GM23338 (cell line): ENCODE measurements around the gene TM9SF4. TPM values are rescaled to one million over a fixed set of nuclear protein-coding genes. Genes with fewer than 3 reads are reported as not detected.

Experiments used
- ATAC-seq: fragments of 200-7000 bp; cut with Tn5 transposase; 3 replicates; pipeline ENCODE4 v1.9.1; 2020
- DNase-seq: peaks from one replicate; pipeline ENCODE4 v3.0.0-alpha.2; 2015; ENCODE audit warnings: low spot score
- H2AFZ ChIP-seq: fragments of 200-600 bp; sonication (generic); 2 replicates; pipeline ENCODE4 v1.8.0; 2016; ENCODE audit warnings: antibody characterized with exemption, mild to moderate bottlenecking, moderate library complexity
- H3F3A ChIP-seq: fragments of 200-600 bp; sonication (generic); replicated peaks from 2 replicates; pipeline ENCODE4 v1.8.0; 2017; ENCODE audit warnings: antibody characterized with exemption, mixed run types, low read depth
- H3K27ac ChIP-seq: fragments of 200-600 bp; sonication (generic); 2 replicates; pipeline ENCODE4 v1.6.1; 2016; ENCODE audit warnings: low read depth
- H3K27me3 ChIP-seq: fragments of 200-600 bp; sonication (generic); 2 replicates; pipeline ENCODE4 v1.8.0; 2016; ENCODE audit warnings: mild to moderate bottlenecking, mixed run types, moderate library complexity; ENCODE audit not compliant: insufficient read depth
- H3K36me3 ChIP-seq: fragments of 200-600 bp; sonication (generic); 2 replicates; pipeline ENCODE4 v1.8.0; 2016; ENCODE audit warnings: mild to moderate bottlenecking; ENCODE audit not compliant: insufficient read depth
- H3K4me1 ChIP-seq: fragments of 200-600 bp; sonication (generic); 2 replicates; pipeline ENCODE4 v1.8.0; 2016; ENCODE audit warnings: mild to moderate bottlenecking, moderate library complexity; ENCODE audit not compliant: insufficient read depth
- H3K4me2 ChIP-seq: fragments of 200-600 bp; sonication (generic); 2 replicates; pipeline ENCODE4 v1.7.1; 2017; ENCODE audit warnings: mixed run types
- H3K4me3 ChIP-seq: fragments of 200-600 bp; sonication (generic); 2 replicates; pipeline ENCODE4 v1.6.1; 2016; ENCODE audit warnings: mixed run types
- H3K79me2 ChIP-seq: fragments of 200-600 bp; sonication (generic); replicated peaks from 2 replicates; pipeline ENCODE4 v1.8.0; 2017; ENCODE audit warnings: mild to moderate bottlenecking; ENCODE audit not compliant: insufficient read depth
- H3K9me2 ChIP-seq: fragments of 200-600 bp; sonication (generic); 2 replicates; pipeline ENCODE4 v1.8.0; 2017; ENCODE audit not compliant: insufficient read depth
- H4K20me1 ChIP-seq: fragments of 200-600 bp; sonication (generic); replicated peaks from 2 replicates; pipeline ENCODE4 v1.8.0; 2017; ENCODE audit warnings: mild to moderate bottlenecking; ENCODE audit not compliant: insufficient read depth
- H3K27ac Mint-ChIP-seq: 2 replicates; pipeline ENCODE4 v1.8.0; 2020; ENCODE audit warnings: inconsistent platforms, mild to moderate bottlenecking, moderate library complexity, mixed read lengths
- H3K27me3 Mint-ChIP-seq: 3 replicates; pipeline ENCODE4 v1.8.0; 2022; ENCODE audit warnings: low read depth, mild to moderate bottlenecking, moderate library complexity, mixed read lengths, inconsistent platforms; ENCODE audit not compliant: insufficient read depth, poor library complexity
- H3K36me3 Mint-ChIP-seq: 3 replicates; pipeline ENCODE4 v1.8.0; 2021; ENCODE audit warnings: low read depth, mild to moderate bottlenecking, inconsistent platforms, moderate library complexity, mixed read lengths
- H3K4me1 Mint-ChIP-seq: 3 replicates; pipeline ENCODE4 v1.8.0; 2020; ENCODE audit warnings: mild to moderate bottlenecking, inconsistent platforms, mixed read lengths
- H3K4me3 Mint-ChIP-seq: 3 replicates; pipeline ENCODE4 v1.8.0; 2021; ENCODE audit warnings: moderate library complexity, mild to moderate bottlenecking, inconsistent platforms, mixed read lengths
- H3K9me3 Mint-ChIP-seq: 3 replicates; pipeline ENCODE4 v1.8.0; 2020; ENCODE audit warnings: moderate library complexity, mild to moderate bottlenecking, inconsistent platforms, mixed read lengths
- CREB1 ChIP-seq: fragments of 250-450 bp; sonication (Bioruptor Pico); IDR thresholded peaks from 2 replicates; pipeline ENCODE4 v1.5.0; 2020; ENCODE audit warnings: low read depth, mild to moderate bottlenecking, moderate library complexity
- CTCF ChIP-seq, 2 experiments: fragments of 200-600 bp in 1 of 2; sonication (generic) in 1 of 2; conservative IDR thresholded peaks; 2 replicates each; pipeline versions ENCODE4 v1.5.1 to v1.6.1; 2016 to 2017; ENCODE audit warnings: antibody characterized with exemption in 2 of 2, low read depth in 2 of 2, mild to moderate bottlenecking in 2 of 2, moderate library complexity in 1 of 2
- ETS1 ChIP-seq: IDR thresholded peaks from 2 replicates; pipeline ENCODE4 v1.6.1; 2016; ENCODE audit warnings: antibody characterized with exemption
- EZH2 ChIP-seq: fragments of 200-600 bp; sonication (generic); IDR thresholded peaks from one replicate; pipeline ENCODE4 v1.8.0; 2017; ENCODE audit warnings: antibody characterized with exemption, mild to moderate bottlenecking, low read depth; ENCODE audit not compliant: unreplicated experiment
- EZH2phosphoT487 ChIP-seq: fragments of 200-600 bp; sonication (generic); IDR thresholded peaks from one replicate; pipeline ENCODE4 v1.8.1; 2018; ENCODE audit warnings: antibody characterized with exemption; ENCODE audit not compliant: unreplicated experiment
- JUNB ChIP-seq: IDR thresholded peaks from one replicate; pipeline ENCODE4 v1.6.1; 2016; ENCODE audit warnings: antibody characterized with exemption; ENCODE audit not compliant: unreplicated experiment
- NANOG ChIP-seq: IDR thresholded peaks from 2 replicates; pipeline ENCODE4 v1.6.1; 2016; ENCODE audit warnings: antibody characterized with exemption, borderline replicate concordance
- REST ChIP-seq: IDR thresholded peaks from one replicate; pipeline ENCODE4 v1.6.1; 2018; ENCODE audit warnings: antibody characterized with exemption; ENCODE audit not compliant: unreplicated experiment
- STAT1 ChIP-seq: IDR thresholded peaks from one replicate; pipeline ENCODE4 v1.6.1; 2016; ENCODE audit warnings: antibody characterized with exemption; ENCODE audit not compliant: unreplicated experiment
- ZNF114 ChIP-seq: fragments of 250-450 bp; sonication (Bioruptor Pico); IDR thresholded peaks from 2 replicates; pipeline ENCODE4 v1.5.0; 2020; ENCODE audit warnings: mild to moderate bottlenecking, moderate library complexity
- ZNF331 ChIP-seq: fragments of 250-450 bp; sonication (Bioruptor Pico); IDR thresholded peaks from 2 replicates; pipeline ENCODE4 v1.5.0; 2020; ENCODE audit warnings: low read depth, mild to moderate bottlenecking, moderate library complexity
- ZNF462 ChIP-seq: fragments of 250-450 bp; sonication (Bioruptor Pico); IDR thresholded peaks from 2 replicates; pipeline ENCODE4 v1.5.0; 2020; ENCODE audit warnings: mild to moderate bottlenecking, moderate library complexity
- polyA plus RNA-seq: library from polyadenylated mRNA; unstranded; fragments of >200 nt; fragmentation: Nextera tagmentation; extraction: Ambion mirVana; gene quantifications from 2 replicates; pipeline ENCODE4 v1.2.1, GENCODE V29; 2016
- total RNA-seq: library from RNA; depleted of rRNA; stranded (reverse); fragments of >200 nt; shearing (Covaris generic); gene quantifications from 2 replicates; pipeline ENCODE4 v1.2.3, GENCODE V29; 2014

Gene TM9SF4
- total and polyA plus RNA-seq, 2 experiments from 2014 or later, result 20.4 to 52.6 TPM

- Histone ChIP-seq H2AFZ (no peak overlapping the region), H3K9me2 (no peaks in the 10 kb centered on the region), H3K79me2 (no peaks in the 10 kb centered on the region), H3F3A (no peaks in the 10 kb centered on the region), H3K4me3 (no peak overlapping the region), H3K36me3 (peaks cover 62% of the 10 kb centered on the region), H3K4me2 (no peak overlapping the region), H3K27me3 (no peaks in the 10 kb centered on the region), H3K27ac (no peak overlapping the region), H3K4me1 (no peaks in the 10 kb centered on the region), H4K20me1 (peaks cover 49% of the 10 kb centered on the region)
- H3K36me3 Mint-ChIP-seq, result peaks cover 65% of the 10 kb centered on the region
- H3K4me3 Mint-ChIP-seq, result no peak overlapping the region
- DNase-seq (no peak), ATAC-seq (no peak)
- H3K9me3 Mint-ChIP-seq, result no peaks in the 10 kb centered on the region; the same call in 2 of the 3 replicates
- no peak for TF ChIP-seq ZNF114 (CRISPR knock-in tag)
- no peak for TF ChIP-seq ZNF462 (CRISPR knock-in tag)
- TF ChIP-seq STAT1, result no peak
- no peak for TF ChIP-seq CREB1 (CRISPR knock-in tag)
- no peak for TF ChIP-seq ETS1
- no peak for TF ChIP-seq EZH2
- no peak for TF ChIP-seq ZNF331
- TF ChIP-seq REST, result no peak
- no peak for TF ChIP-seq CTCF (conservative IDR thresholded peaks at IDR 0.05; ENCODE audit: low read depth in 2 of 2)
- no peak for TF ChIP-seq NANOG
- TF ChIP-seq EZH2phosphoT487, result no peak
- TF ChIP-seq JUNB, result no peak
- H3K4me1 Mint-ChIP-seq, result no peaks in the 10 kb centered on the region
- peaks cover 4% of the 10 kb centered on the region for H3K27me3 Mint-ChIP-seq
- H3K27ac Mint-ChIP-seq, result no peak overlapping the region
Measured at GRCh38 chr20:32139947-32140346, 30.4 kb downstream of the TM9SF4 start.
